OCI-LY3 (cell line): Measurements from ENCODE around the gene ALG3.

ENCODE experiments used
- H2AFZ ChIP-seq: fragments of 200-600, 300-600 bp; shearing (Covaris generic); 2 replicates; pipeline ENCODE4 v1.6.0; 2014; ENCODE audit warnings: antibody characterized with exemption, low read depth, low read length
- H3K27ac ChIP-seq: fragments of 200-600, 300-600 bp; sonication (generic); 2 replicates; pipeline ENCODE4 v1.5.1; 2014; ENCODE audit warnings: mild to moderate bottlenecking, low read length, moderate library complexity, mixed read lengths
- H3K27me3 ChIP-seq: fragments of 200-600, 300-600 bp; sonication (generic); 2 replicates; pipeline ENCODE4 v1.6.1; 2014; ENCODE audit warnings: low read depth, low read length, mixed read lengths
- H3K36me3 ChIP-seq: fragments of 200-600, 300-600 bp; sonication (generic); replicated peaks from 2 replicates; pipeline ENCODE3; 2014; ENCODE audit warnings: low read depth, low read length, mixed read lengths
- H3K4me1 ChIP-seq: fragments of 300-600, 200-600 bp; sonication (generic); 2 replicates; pipeline ENCODE4 v1.6.1; 2014; ENCODE audit warnings: low read length, mixed read lengths
- H3K4me2 ChIP-seq: fragments of 200-600, 300-600 bp; sonication (generic); 2 replicates; pipeline ENCODE4 v1.6.1; 2014; ENCODE audit warnings: low read length, mixed read lengths
- H3K4me3 ChIP-seq: fragments of 300-600, 200-600 bp; sonication (generic); 2 replicates; pipeline ENCODE4 v1.5.1; 2014; ENCODE audit warnings: antibody characterized with exemption, mild to moderate bottlenecking, low read length, moderate library complexity
- H3K79me2 ChIP-seq: fragments of 300-600, 200-600 bp; shearing (Covaris generic); 2 replicates; pipeline ENCODE4 v1.6.1; 2014; ENCODE audit warnings: mild to moderate bottlenecking, low read length, mixed read lengths
- H3K9ac ChIP-seq: fragments of 300-600, 200-600 bp; shearing (Covaris generic); 2 replicates; pipeline ENCODE4 v1.6.0; 2014; ENCODE audit warnings: mild to moderate bottlenecking, low read length, moderate library complexity
- H3K9me3 ChIP-seq: fragments of 200-600, 300-600 bp; shearing (Covaris generic); 2 replicates; pipeline ENCODE4 v1.6.1; 2014; ENCODE audit warnings: low read length, mixed read lengths; ENCODE audit not compliant: insufficient read depth
- H4K20me1 ChIP-seq: fragments of 200-600, 300-600 bp; sonication (generic); 2 replicates; pipeline ENCODE4 v1.6.1; 2016; ENCODE audit warnings: low read length, mixed read lengths; ENCODE audit not compliant: insufficient read depth
- CTCF ChIP-seq: fragments of 200-600, 300-600 bp; sonication (generic); IDR thresholded peaks from 2 replicates; pipeline ENCODE4 v1.5.1; 2014; ENCODE audit warnings: antibody characterized with exemption, low read length, low read depth
- EZH2phosphoT487 ChIP-seq: fragments of 200-600 bp; shearing (Covaris generic); IDR thresholded peaks from 2 replicates; pipeline ENCODE4 v1.6.1; 2018; ENCODE audit warnings: antibody characterized with exemption, mixed run types, low read depth

Gene ALG3

GRCh38 chr3:184248454-184249411 is at the start of gene ALG3:
Gene ALG3 (minus strand): TSS chr3:184248962. CDS start chr3:184248940, 22 bp downstream.
- Histone ChIP-seq H3K27ac (peak within 1 kb of the TSS; percentile 84), H3K9ac (peak within 1 kb of the TSS; percentile 97), H3K9me3 (no peaks in the 10 kb centered on the region), H3K4me3 (peak within 1 kb of the TSS; percentile 93), H3K36me3 (peaks cover 10% of the 10 kb centered on the region), H3K79me2 (peaks cover 62% of the 10 kb centered on the region), H3K4me2 (peak within 1 kb of the TSS; percentile 92), H3K4me1 (peaks cover 9% of the 10 kb centered on the region), H3K27me3 (no peaks in the 10 kb centered on the region), H2AFZ (peak within 1 kb of the TSS; percentile 100), H4K20me1 (no peaks in the 10 kb centered on the region)
- TF ChIP-seq CTCF (no peak), EZH2phosphoT487 (no peak)

GRCh38 chr3:184296616-184297015 is 47.9 kb upstream of the ALG3 start:
- no peak overlapping the region for H2AFZ ChIP-seq
- H3K79me2 ChIP-seq, result peaks cover 23% of the 10 kb centered on the region
- H3K9me3 ChIP-seq, result no peaks in the 10 kb centered on the region
- H3K27me3 ChIP-seq, result no peaks in the 10 kb centered on the region; the same call in 1 of the 2 replicates
- peaks cover 10% of the 10 kb centered on the region for H3K36me3 ChIP-seq
- H3K4me1 ChIP-seq, result peaks cover 11% of the 10 kb centered on the region
- no peak overlapping the region for H3K4me3 ChIP-seq
- TF ChIP-seq CTCF, result no peak
- no peak for TF ChIP-seq EZH2phosphoT487
- no peak overlapping the region for H3K4me2 ChIP-seq
- H3K27ac ChIP-seq, result no peak overlapping the region
- H4K20me1 ChIP-seq, result no peaks in the 10 kb centered on the region
- no peak overlapping the region for H3K9ac ChIP-seq

- Histone ChIP-seq H3K36me3 (peaks cover 6% of the 10 kb centered on the region), H3K4me2 (no peak overlapping the region), H4K20me1 (no peaks in the 10 kb centered on the region), H3K4me1 (peaks cover 11% of the 10 kb centered on the region), H3K27ac (no peak overlapping the region), H3K9me3 (no peaks in the 10 kb centered on the region), H3K4me3 (no peak overlapping the region), H3K27me3 (no peaks in the 10 kb centered on the region; the same call in 1 of the 2 replicates), H2AFZ (no peak overlapping the region), H3K79me2 (peaks cover 17% of the 10 kb centered on the region), H3K9ac (no peak overlapping the region)
- no peak for TF ChIP-seq EZH2phosphoT487
- no peak for TF ChIP-seq CTCF
Measured at GRCh38 chr3:184295771-184296170, 47.0 kb upstream of the ALG3 start.

GRCh38 chr3:184291738-184292445 is 43.1 kb upstream of the ALG3 start:
- Histone ChIP-seq H3K36me3 (no peaks in the 10 kb centered on the region), H2AFZ (no peak overlapping the region), H3K9ac (no peak overlapping the region), H3K27ac (no peak overlapping the region), H3K79me2 (no peaks in the 10 kb centered on the region), H3K4me1 (no peaks in the 10 kb centered on the region), H4K20me1 (no peaks in the 10 kb centered on the region), H3K9me3 (no peaks in the 10 kb centered on the region), H3K27me3 (peaks cover 4% of the 10 kb centered on the region), H3K4me2 (no peak overlapping the region), H3K4me3 (no peak overlapping the region)
- TF ChIP-seq CTCF, result no peak
- TF ChIP-seq EZH2phosphoT487, result no peak
